Measurements from ENCODE around the gene CD2. TPM values are rescaled to one million over a fixed set of nuclear protein-coding genes. Genes with fewer than 3 reads are reported as not detected.

Gene CD2
- total RNA-seq, 2 experiments from 2014 or later: not detected

GRCh38 chr1:116807394-116808199, 53.4 kb downstream of the CD2 start:
- TF ChIP-seq CTCF (conservative IDR thresholded peaks at IDR 0.05; ENCODE audit: low read length) (no peak), EZH2phosphoT487 (IDR thresholded peaks at IDR 0.05; ENCODE audit: borderline replicate concordance, low read depth, low read length) (no peak)
- Histone ChIP-seq H3K9me2 (ENCODE audit: insufficient read depth, low read length) (no peaks in the 10 kb centered on the region), H3K79me2 (ENCODE audit: insufficient read depth, low read depth, low read length) (no peaks in the 10 kb centered on the region), H3K4me1 (ENCODE audit: insufficient read depth, low read length, poor library complexity, severe bottlenecking) (no peaks in the 10 kb centered on the region), H3K4me3 (ENCODE audit: low read depth, low read length, poor library complexity, severe bottlenecking) (no peak overlapping the region), H4K20me1 (ENCODE audit: insufficient read depth, low read length) (no peaks in the 10 kb centered on the region), H3K9me3 (ENCODE audit: low read length) (peaks cover 18% of the 10 kb centered on the region), H3K4me2 (ENCODE audit: low read length) (no peak overlapping the region), H2AFZ (ENCODE audit: low read length) (peak overlapping the region; percentile 42; the same call in 1 of the 2 replicates), H3K27ac (ENCODE audit: low read depth, low read length, poor library complexity, severe bottlenecking) (no peak overlapping the region), H3K36me3 (ENCODE audit: insufficient read depth, low read length) (no peaks in the 10 kb centered on the region)
- no TSS peak for BruUV-seq (replicated peaks)
- CTCF ChIA-PET (ENCODE audit: unreplicated experiment): no interaction called here
- intact Hi-C loops (cut with micrococcal nuclease; ENCODE audit: unreplicated experiment): no loop called here
- POLR2A ChIA-PET: no interaction called here
- no peak for DNase-seq (ENCODE audit: low spot score)

GRCh38 chr1:116808200-116808847, 54.1 kb downstream of the CD2 start:
- TF ChIP-seq CTCF (conservative IDR thresholded peaks at IDR 0.05; ENCODE audit: low read length) (no peak), EZH2phosphoT487 (IDR thresholded peaks at IDR 0.05; ENCODE audit: borderline replicate concordance, low read depth, low read length) (no peak)
- Histone ChIP-seq H3K4me3 (ENCODE audit: low read depth, low read length, poor library complexity, severe bottlenecking) (no peak overlapping the region), H3K4me1 (ENCODE audit: insufficient read depth, low read length, poor library complexity, severe bottlenecking) (no peaks in the 10 kb centered on the region), H3K4me2 (ENCODE audit: low read length) (no peak overlapping the region), H3K36me3 (ENCODE audit: insufficient read depth, low read length) (no peaks in the 10 kb centered on the region; the same call in 1 of the 2 replicates), H3K9me2 (ENCODE audit: insufficient read depth, low read length) (no peaks in the 10 kb centered on the region), H3K79me2 (ENCODE audit: insufficient read depth, low read depth, low read length) (no peaks in the 10 kb centered on the region), H3K9me3 (ENCODE audit: low read length) (peaks cover 25% of the 10 kb centered on the region), H3K27ac (ENCODE audit: low read depth, low read length, poor library complexity, severe bottlenecking) (no peak overlapping the region), H2AFZ (ENCODE audit: low read length) (peak overlapping the region; percentile 10; the same call in 1 of the 2 replicates), H4K20me1 (ENCODE audit: insufficient read depth, low read length) (no peaks in the 10 kb centered on the region)
- intact Hi-C loops (cut with micrococcal nuclease; ENCODE audit: unreplicated experiment): no loop called here
- no TSS peak for BruUV-seq (replicated peaks)
- no peak for DNase-seq (ENCODE audit: low spot score)
- CTCF ChIA-PET (ENCODE audit: unreplicated experiment): no interaction called here
- POLR2A ChIA-PET: no interaction called here
